ENCODE results near the gene C1QTNF12. TPM values are rescaled to one million over a fixed set of nuclear protein-coding genes. Genes with fewer than 3 reads are reported as not detected.

Gene C1QTNF12
- total RNA-seq, 4 donors from 2014 or later, result 1.1 to 2.3 (median 1.4) TPM; not detected in 1

DNA sequence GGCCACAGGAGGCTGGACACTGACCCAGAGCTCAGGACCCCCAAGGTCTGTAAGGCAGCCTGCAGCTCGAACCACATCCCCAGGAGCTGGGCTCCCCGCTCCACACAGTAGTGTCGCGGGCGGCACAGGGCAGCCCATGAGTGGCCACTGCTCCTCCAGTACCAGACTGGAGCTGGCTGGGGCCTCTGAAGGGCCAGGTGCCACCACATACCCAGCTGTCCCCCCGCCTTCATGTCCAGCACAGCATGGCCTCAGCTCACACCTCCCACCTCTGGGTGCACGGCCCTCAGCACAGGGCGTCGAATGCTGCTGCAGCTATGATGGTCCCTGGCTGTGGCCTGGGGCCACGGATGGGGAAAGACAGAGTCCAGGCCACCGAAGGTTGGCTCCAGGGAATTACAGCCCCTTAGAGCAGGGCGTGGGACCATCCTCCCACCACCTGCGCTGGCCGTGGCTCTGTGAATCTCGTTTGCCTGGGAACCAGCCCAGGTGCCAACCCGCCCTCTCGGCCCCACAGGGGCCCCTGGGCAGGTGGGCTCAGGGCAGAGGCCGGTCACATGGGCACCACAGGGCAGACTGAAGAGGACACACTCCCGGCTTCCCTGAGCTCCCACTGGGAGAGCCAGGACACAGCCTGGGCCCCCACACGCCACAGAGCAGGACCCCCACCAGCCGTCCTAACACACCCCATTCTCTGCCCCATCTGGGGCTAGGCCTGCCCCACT lies 30.5 kb downstream of the C1QTNF12 start:
- no peak for TF ChIP-seq CTCF (IDR thresholded peaks at IDR 0.05; ENCODE audit: low read depth)

DNA sequence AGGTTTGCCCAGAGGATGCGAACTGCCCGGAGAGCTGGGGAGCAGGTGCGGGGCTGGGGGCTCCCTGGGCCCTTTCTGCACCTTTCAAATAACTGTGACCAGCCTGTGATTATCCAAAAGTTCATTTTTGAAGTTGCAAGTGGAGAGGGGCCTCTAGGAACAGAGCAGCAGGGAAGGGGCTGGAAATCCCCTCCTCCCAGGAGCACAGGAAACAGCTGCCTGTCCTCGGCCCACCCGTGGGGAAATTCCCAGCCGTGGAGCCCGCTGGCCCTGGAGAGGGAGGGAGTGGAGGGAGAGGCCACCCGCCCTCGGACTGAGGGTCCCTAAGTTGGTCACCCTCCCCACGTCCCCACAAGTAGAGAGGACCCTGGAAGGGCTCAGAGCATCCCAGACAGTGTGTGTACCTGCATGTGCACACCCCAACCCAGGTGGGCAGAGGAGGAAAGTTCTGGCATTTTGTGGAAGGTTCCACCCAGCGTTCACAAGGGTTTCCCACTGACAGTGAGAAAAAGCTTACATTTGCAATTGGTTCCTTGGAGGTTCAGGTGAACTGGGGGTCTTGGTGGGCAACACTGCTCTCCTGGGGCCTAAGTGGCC lies 31.3 kb downstream of the C1QTNF12 start:
- no peak for TF ChIP-seq CTCF (IDR thresholded peaks at IDR 0.05; ENCODE audit: low read depth)

DNA sequence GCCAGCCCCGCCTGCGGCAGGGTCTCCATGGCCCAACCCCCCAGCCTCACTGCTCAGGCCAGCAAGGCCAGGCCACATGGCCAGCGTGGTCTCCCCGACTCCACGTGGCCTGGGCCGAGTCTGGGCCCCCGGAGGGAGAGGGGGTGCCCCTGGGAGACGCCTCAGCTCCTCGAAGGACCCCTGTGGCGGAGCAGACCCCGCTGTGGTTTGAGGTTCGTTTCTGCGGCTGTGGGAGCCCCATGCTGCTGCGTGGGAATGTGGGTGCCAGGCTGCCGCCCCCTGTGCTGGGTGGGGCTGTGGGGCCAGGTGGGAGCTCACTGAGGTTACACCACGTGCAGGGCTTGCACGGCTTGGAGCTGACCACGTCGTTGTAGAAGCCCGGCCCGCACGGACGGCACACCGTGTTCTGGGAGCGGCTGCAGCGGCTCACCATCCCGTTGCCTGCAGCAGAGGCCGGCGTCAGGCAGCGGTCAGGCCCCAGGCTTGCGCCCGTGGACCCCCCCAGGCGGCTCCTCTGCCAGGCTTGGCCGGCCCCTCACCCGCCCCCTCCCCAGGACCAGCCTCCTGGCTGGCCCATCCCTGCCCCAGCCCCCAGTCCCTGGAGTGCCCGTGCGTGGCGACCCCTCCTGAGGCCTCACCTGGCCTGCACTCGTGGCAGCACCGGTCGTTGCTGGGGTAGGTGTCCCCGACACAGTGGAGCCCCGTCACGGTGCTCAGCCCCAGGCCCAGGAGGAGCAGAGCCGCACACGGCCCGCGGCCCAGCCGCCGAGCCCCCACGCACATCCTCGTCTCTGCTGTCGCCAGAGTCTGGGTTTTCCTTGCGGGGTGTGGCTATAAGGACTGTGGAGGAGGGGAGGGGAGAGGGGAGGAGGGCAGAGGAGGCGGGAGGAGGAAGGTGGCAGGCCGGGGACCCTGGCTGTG lies 32.9 kb downstream of the C1QTNF12 start, which contains the start of gene TNFRSF4:
TNFRSF4 (minus strand) TSS at position 809 of the 921 bp plus-strand sequence; CDS start at position 783, 26 bp downstream.
- TF ChIP-seq CTCF (IDR thresholded peaks at IDR 0.05; ENCODE audit: low read depth), result no peak

GRCh38 chr1:1212780-1213344 lies 33.7 kb downstream of the C1QTNF12 start:
- no peak for TF ChIP-seq CTCF (IDR thresholded peaks at IDR 0.05; ENCODE audit: low read depth)

- no peak for TF ChIP-seq CTCF (IDR thresholded peaks at IDR 0.05; ENCODE audit: low read depth)
Measured at GRCh38 chr1:1211541-1212441, 34.7 kb downstream of the C1QTNF12 start.

- TF ChIP-seq CTCF (IDR thresholded peaks at IDR 0.05; ENCODE audit: low read depth), result no peak
Measured at GRCh38 chr1:1210726-1211540, 35.6 kb downstream of the C1QTNF12 start.

Data from subcutaneous adipose tissue (tissue), 4 donors.